NCI-H1694 treated with DMSO at 0.1 percent for 48 hours (cell line): ENCODE results near the gene PLXNB3.

ENCODE experiments used
- DNase-seq: peaks from one replicate; lab custom pipeline; 2025; lab: John Stamatoyannopoulos, UW

The PLXNB3 gene

GRCh38 chrX:153773741-153774575 lies 9.9 kb downstream of the PLXNB3 start:
- no peak for DNase-seq

- DNase-seq, result no peak
Measured at GRCh38 chrX:153774576-153775292, 10.7 kb downstream of the PLXNB3 start.

GRCh38 chrX:153775293-153776119 lies 11.5 kb downstream of the PLXNB3 start:
- no peak for DNase-seq

GRCh38 chrX:153776120-153776599 lies 12.1 kb downstream of the PLXNB3 start:
- no peak for DNase-seq

GRCh38 chrX:153776611-153777045 lies 12.6 kb downstream of the PLXNB3 start:
- no peak for DNase-seq

- no peak for DNase-seq
Measured at GRCh38 chrX:153777261-153778090, 13.4 kb downstream of the PLXNB3 start.

GRCh38 chrX:153778181-153778580 lies 14.1 kb downstream of the PLXNB3 start:
- peak; percentile 15 for DNase-seq

GRCh38 chrX:153778684-153779101 lies 14.6 kb downstream of the PLXNB3 start:
- peak; percentile 58 for DNase-seq

GRCh38 chrX:153779891-153780677 lies 16.0 kb downstream of the PLXNB3 start:
- DNase-seq, result no peak

GRCh38 chrX:153780678-153781427 lies 16.8 kb downstream of the PLXNB3 start, which contains the start of gene SRPK3:
SRPK3 (plus strand) TSS chrX:153781041; CDS start chrX:153781087, 46 bp downstream.
- no peak for DNase-seq

- DNase-seq, result no peak
Measured at GRCh38 chrX:153781428-153782047, 17.5 kb downstream of the PLXNB3 start.

- DNase-seq, result peak; percentile 87
Measured at GRCh38 chrX:153782313-153782712, 18.3 kb downstream of the PLXNB3 start.

- DNase-seq, result no peak
Measured at GRCh38 chrX:153782871-153783270, 18.8 kb downstream of the PLXNB3 start.

GRCh38 chrX:153783378-153784013 lies 19.4 kb downstream of the PLXNB3 start:
- no peak for DNase-seq

- no peak for DNase-seq
Measured at GRCh38 chrX:153784325-153784967, 20.4 kb downstream of the PLXNB3 start.

- DNase-seq, result no peak
Measured at GRCh38 chrX:153786669-153787068, 22.6 kb downstream of the PLXNB3 start.

GRCh38 chrX:153789654-153790053 lies 25.6 kb downstream of the PLXNB3 start:
- no peak for DNase-seq
